Gastrocnemius medialis (tissue), 4 donors: ENCODE data around the gene LIAS. TPM values are rescaled to one million over a fixed set of nuclear protein-coding genes. Genes with fewer than 3 reads are reported as not detected.
"Not testable (repeated sequence)": the region's sequence is repeated elsewhere in the genome, so short reads cannot be mapped to it uniquely, and the experiment has no call there.

ENCODE experiments used
- ATAC-seq, 2 donors: fragments of 150-250 bp; one replicate each; pipeline ENCODE4 v1.9.1; 2016
- DNase-seq, 2 donors: peaks; one replicate each; pipeline ENCODE4 v3.0.0-alpha.2; 2019
- H3K27ac ChIP-seq, 4 donors: fragments of 200-600 bp; sonication (generic); 1 replicate in 1 of 4; 2 replicates in 3 of 4; pipeline ENCODE4 v1.5.1; 2016 to 2018; ENCODE audit warnings: mild to moderate bottlenecking in 2 of 4, moderate library complexity in 1 of 4
- H3K27me3 ChIP-seq, 3 donors: fragments of 200-600 bp; sonication (generic) in 2 of 3; 1 replicate in 1 of 3; 2 replicates in 2 of 3; pipeline versions ENCODE4 v1.5.1 to v1.6.0; 2016 to 2019; ENCODE audit warnings: mild to moderate bottlenecking in 1 of 3, moderate library complexity in 1 of 3
- H3K36me3 ChIP-seq, 2 donors: fragments of 200-600 bp; sonication (generic) in 1 of 2; one replicate each; pipeline ENCODE4 v1.5.1; 2017 to 2018
- H3K4me1 ChIP-seq, 2 donors: fragments of 200-600 bp; sonication (generic) in 1 of 2; one replicate each; pipeline ENCODE4 v1.5.1; 2016 to 2017; ENCODE audit warnings: mild to moderate bottlenecking in 2 of 2
- H3K4me3 ChIP-seq, 4 donors: fragments of 200-600 bp; sonication (generic) in 3 of 4; 1 replicate in 1 of 4; 2 replicates in 3 of 4; pipeline ENCODE4 v1.5.1; 2016 to 2019; ENCODE audit warnings: mild to moderate bottlenecking in 2 of 4
- H3K9me3 ChIP-seq, 3 donors: fragments of 200-600 bp; sonication (generic) in 2 of 3; 1 replicate in 1 of 3; 2 replicates in 2 of 3; pipeline ENCODE4 v1.5.1; 2016 to 2019
- CTCF ChIP-seq, 5 experiments: fragments of 450-650 bp in 3 of 5; fragments of 200-600 bp in 2 of 5; sonication (generic) in 2 of 5; IDR thresholded peaks in 4 of 5; conservative IDR thresholded peaks in 1 of 5; 1 replicate in 4 of 5; 2 replicates in 1 of 5; pipeline ENCODE4 v1.5.1; 2016 to 2019; ENCODE audit warnings: antibody characterized with exemption in 5 of 5, mild to moderate bottlenecking in 3 of 5, moderate library complexity in 3 of 5
- POLR2A ChIP-seq, 2 donors: fragments of 450-650 bp; IDR thresholded peaks; one replicate each; pipeline ENCODE4 v1.6.1; 2017; ENCODE audit warnings: antibody characterized with exemption in 2 of 2, mild to moderate bottlenecking in 2 of 2, moderate library complexity in 2 of 2
- in situ Hi-C, 4 donors: fragments of 200-750 bp; cut with MboI; loops; one replicate each; pipeline versions ENCODE4 v1.15.0 to v1.8.0; 2017; ENCODE audit warnings: low sequenced_read_pairs in 4 of 4
- intact Hi-C: fragments of 100-400 bp; cut with DNase I; formaldehyde crosslinking; loops from one replicate; pipeline ENCODE4 v1.15.1; 2023; ENCODE audit warnings: low total_unique reads
- total RNA-seq, 4 donors: library from RNA; depleted of rRNA; stranded (reverse); fragments of >200 nt; gene quantifications; one replicate each; pipeline versions ENCODE4 v1.1.0 to v1.2.3, GENCODE V29; 2016

The LIAS gene
- total RNA-seq, 4 donors from 2014 or later: 10.3 to 20.2 (median 12.1) TPM

- H3K4me1 ChIP-seq: no peaks in the 10 kb centered on the region
- in situ Hi-C loops (no loop called here), intact Hi-C loops (no loop called here)
- ATAC-seq (no peak), DNase-seq (no peak)
- no peak for TF ChIP-seq CTCF (IDR thresholded peaks at IDR 0.05 in 4 of 5, conservative IDR thresholded peaks at IDR 0.05 in 1 of 5)
- no peaks in the 10 kb centered on the region for H3K9me3 ChIP-seq
- H3K27ac ChIP-seq: no peak overlapping the region
- no peak overlapping the region for H3K4me3 ChIP-seq
- H3K36me3 ChIP-seq: peaks cover 0 to 24% of the 10 kb centered on the region in 2 donors
- H3K27me3 ChIP-seq: no peaks in the 10 kb centered on the region
Observed at GRCh38 chr4:39498727-39499020, 39.8 kb downstream of the LIAS start.

GRCh38 chr4:39502019-39502663 lies 43.3 kb downstream of the LIAS start:
- TF ChIP-seq POLR2A (IDR thresholded peaks at IDR 0.05) (no peak), CTCF (IDR thresholded peaks at IDR 0.05 in 4 of 5, conservative IDR thresholded peaks at IDR 0.05 in 1 of 5) (no peak)
- in situ Hi-C loops: no loop called here
- DNase-seq (no peak), ATAC-seq (peak in 1 of 2 donors; percentile 51)
- Histone ChIP-seq H3K36me3 (peaks cover 0 to 54% of the 10 kb centered on the region in 2 donors), H3K27me3 (no peaks in the 10 kb centered on the region), H3K9me3 (no peaks in the 10 kb centered on the region), H3K4me3 (no peak overlapping the region), H3K27ac (no peak overlapping the region), H3K4me1 (no peaks in the 10 kb centered on the region)
- intact Hi-C loops: no loop called here

- H3K36me3 ChIP-seq: peaks cover 0 to 54% of the 10 kb centered on the region in 2 donors
- intact Hi-C loops, H3K27ac ChIP-seq: not testable (repeated sequence)
Observed at GRCh38 chr4:39502664-39503035, 43.8 kb downstream of the LIAS start.

GRCh38 chr4:39504538-39504937 lies 45.7 kb downstream of the LIAS start:
- Histone ChIP-seq H3K27ac (no peak overlapping the region), H3K9me3 (no peaks in the 10 kb centered on the region), H3K4me3 (no peak overlapping the region), H3K27me3 (no peaks in the 10 kb centered on the region), H3K36me3 (peaks cover 0 to 70% of the 10 kb centered on the region in 2 donors), H3K4me1 (no peaks in the 10 kb centered on the region)
- no peak for TF ChIP-seq CTCF (IDR thresholded peaks at IDR 0.05 in 4 of 5, conservative IDR thresholded peaks at IDR 0.05 in 1 of 5)
- no peak for TF ChIP-seq POLR2A (IDR thresholded peaks at IDR 0.05)
- no peak for ATAC-seq
- DNase-seq: no peak
- in situ Hi-C loops (no loop called here), intact Hi-C loops (no loop called here)

More at GRCh38 chr4:39502664-39503035, 43.8 kb downstream of the LIAS start:
- ATAC-seq: peak in 1 of 2 donors; percentile 24
- H3K9me3 ChIP-seq, in situ Hi-C loops, H3K4me1 ChIP-seq, H3K27me3 ChIP-seq, H3K4me3 ChIP-seq: not testable (repeated sequence)
- DNase-seq: peak in 1 of 2 donors; percentile 38

- in situ Hi-C loops: no loop called here
- intact Hi-C loops: no loop called here
- Histone ChIP-seq H3K9me3 (no peaks in the 10 kb centered on the region), H3K4me3 (no peak overlapping the region), H3K36me3 (peaks cover 0 to 80% of the 10 kb centered on the region in 2 donors), H3K4me1 (no peaks in the 10 kb centered on the region), H3K27me3 (no peaks in the 10 kb centered on the region), H3K27ac (no peak overlapping the region)
- TF ChIP-seq POLR2A (IDR thresholded peaks at IDR 0.05): no peak
- TF ChIP-seq CTCF (IDR thresholded peaks at IDR 0.05 in 4 of 5, conservative IDR thresholded peaks at IDR 0.05 in 1 of 5): no peak
- DNase-seq (no peak), ATAC-seq (no peak)
Observed at GRCh38 chr4:39505581-39505980, 46.7 kb downstream of the LIAS start.
